ENCODE data around the gene DNAJC17. TPM values are rescaled to one million over a fixed set of nuclear protein-coding genes. Genes with fewer than 3 reads are reported as not detected.

DNAJC17 gene
- total RNA-seq, 1 experiment from 2014 or later: 39.3 TPM

- Histone ChIP-seq H3K27me3 (ENCODE audit: control insufficient read depth, insufficient read depth, low read length) (no peaks in the 10 kb centered on the region), H3K4me1 (ENCODE audit: control insufficient read depth, insufficient read depth, low read length) (peaks cover 1% of the 10 kb centered on the region), H3K9me3 (ENCODE audit: control insufficient read depth, insufficient read depth, low read depth, low read length) (no peaks in the 10 kb centered on the region), H3K36me3 (ENCODE audit: control insufficient read depth, insufficient read depth, low read length) (no peaks in the 10 kb centered on the region), H3K27ac (ENCODE audit: low read length) (no peak overlapping the region), H3K4me3 (ENCODE audit: low read depth in 2 of 2, low read length in 2 of 2) (no peak overlapping the region)
- no TSS peak for BruUV-seq (replicated peaks)
- intact Hi-C loops (cut with micrococcal nuclease; ENCODE audit: unreplicated experiment): no loop called here
- ChIA-PET CTCF (no interaction called here), POLR2A (interaction anchor here (0.7 kb wide), 1 partner anchor 97 kb away, joined by 7 read pairs; no protein-coding TSS in a partner anchor)
- TF ChIP-seq SIN3A (IDR thresholded peaks at IDR 0.05; ENCODE audit: borderline replicate concordance, insufficient read depth, low read depth, low read length) (no peak), CTCF (IDR thresholded peaks at IDR 0.05) (no peak), TCF7L2 (IDR thresholded peaks at IDR 0.05; ENCODE audit: low read depth, low read length) (no peak), POLR2AphosphoS5 (IDR thresholded peaks at IDR 0.05; ENCODE audit: low read depth, low read length) (no peak), REST (IDR thresholded peaks at IDR 0.05; ENCODE audit: insufficient read depth in 1 of 2, low read depth in 2 of 2, low read length in 1 of 2) (no peak)
- DNase-seq (ENCODE audit: low read depth, low spot score) (no peak), ATAC-seq (no peak)
- in situ Hi-C loops (cut with HindIII; ENCODE audit: low pct_unique_long_range_greater_than_20kb, low sequenced_read_pairs): no loop called here
These were observed 4.2 kb downstream of the DNAJC17 start for GRCh38 chr15:40803076-40803475.

GRCh38 chr15:40799523-40799922 lies 7.8 kb downstream of the DNAJC17 start:
- POLR2A ChIA-PET: interaction anchor here (0.7 kb wide), 1 partner anchor 14 kb away, joined by 6 read pairs; no protein-coding TSS in a partner anchor
- CTCF ChIA-PET: no interaction called here
- no peaks in the 10 kb centered on the region for H3K27me3 ChIP-seq (ENCODE audit: control insufficient read depth, insufficient read depth, low read length)
- TF ChIP-seq TCF7L2 (IDR thresholded peaks at IDR 0.05; ENCODE audit: low read depth, low read length) (no peak), SIN3A (IDR thresholded peaks at IDR 0.05; ENCODE audit: borderline replicate concordance, insufficient read depth, low read depth, low read length) (no peak), REST (IDR thresholded peaks at IDR 0.05; ENCODE audit: insufficient read depth in 1 of 2, low read depth in 2 of 2, low read length in 1 of 2) (no peak), POLR2AphosphoS5 (IDR thresholded peaks at IDR 0.05; ENCODE audit: low read depth, low read length) (no peak), CTCF (IDR thresholded peaks at IDR 0.05) (no peak)
- intact Hi-C loops (cut with micrococcal nuclease; ENCODE audit: unreplicated experiment): no loop called here
- H3K4me1 ChIP-seq (ENCODE audit: control insufficient read depth, insufficient read depth, low read length): no peaks in the 10 kb centered on the region; the same call in 1 of the 2 replicates
- ATAC-seq (no peak), DNase-seq (ENCODE audit: low read depth, low spot score) (no peak)
- H3K27ac ChIP-seq (ENCODE audit: low read length): no peak overlapping the region
- BruUV-seq (replicated peaks): no TSS peak
- H3K4me3 ChIP-seq (ENCODE audit: low read depth in 2 of 2, low read length in 2 of 2): no peak overlapping the region
- in situ Hi-C loops (cut with HindIII; ENCODE audit: low pct_unique_long_range_greater_than_20kb, low sequenced_read_pairs): loop anchor here (25.0 kb wide), 1 partner anchor 162 kb away; no protein-coding TSS in a partner anchor
- no peaks in the 10 kb centered on the region for H3K9me3 ChIP-seq (ENCODE audit: control insufficient read depth, insufficient read depth, low read depth, low read length)
- H3K36me3 ChIP-seq (ENCODE audit: control insufficient read depth, insufficient read depth, low read length): no peaks in the 10 kb centered on the region
